NCI-H1930 (cell line): ENCODE measurements around the gene EXTL1.

Source experiments
- DNase-seq, 2 experiments: peaks; one replicate each; lab custom pipeline; 2025; lab: John Stamatoyannopoulos, UW

The EXTL1 gene

GRCh38 chr1:26041978-26042377, 20.4 kb downstream of the EXTL1 start:
- no peak for DNase-seq

DNA sequence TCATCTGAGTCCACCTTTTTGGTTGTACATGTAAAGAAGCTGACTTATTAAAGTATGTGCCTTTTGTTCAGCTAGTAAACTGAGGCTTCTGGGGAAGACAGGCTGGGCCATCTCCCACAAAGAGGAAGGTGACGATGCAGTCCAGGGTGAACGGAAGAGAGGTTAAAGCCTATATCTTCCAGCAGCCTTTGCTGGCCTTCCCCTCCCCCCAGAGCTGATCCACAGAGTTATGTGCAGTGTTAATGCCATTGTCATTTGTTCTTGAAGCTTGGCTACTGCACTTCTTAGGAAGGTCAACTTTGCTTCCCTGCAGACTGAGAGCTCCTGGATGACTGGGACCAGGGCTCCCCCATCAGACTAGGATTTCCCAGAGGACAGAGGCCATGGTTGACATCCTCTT, 22.2 kb downstream of the EXTL1 start:
- no peak for DNase-seq

DNA sequence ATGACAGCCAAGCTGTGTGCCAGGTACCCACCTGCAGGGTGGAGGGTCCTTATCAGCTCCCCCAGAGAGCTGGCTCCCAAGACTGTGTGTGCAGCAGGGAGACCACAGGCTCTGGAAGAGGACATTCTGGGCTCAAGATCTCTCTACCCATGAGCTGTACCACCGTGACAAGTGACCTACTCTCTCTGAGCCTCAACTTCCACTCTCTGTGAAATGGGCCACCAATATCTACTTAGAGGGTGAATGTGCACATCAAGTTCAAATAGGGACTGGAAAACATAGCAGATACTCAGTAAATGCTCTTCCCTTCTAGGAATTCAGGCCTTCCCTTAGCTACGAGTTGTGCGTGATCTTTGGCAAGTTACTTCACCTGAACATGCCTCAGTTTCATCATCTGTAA, 22.8 kb downstream of the EXTL1 start:
- DNase-seq = no peak

DNA sequence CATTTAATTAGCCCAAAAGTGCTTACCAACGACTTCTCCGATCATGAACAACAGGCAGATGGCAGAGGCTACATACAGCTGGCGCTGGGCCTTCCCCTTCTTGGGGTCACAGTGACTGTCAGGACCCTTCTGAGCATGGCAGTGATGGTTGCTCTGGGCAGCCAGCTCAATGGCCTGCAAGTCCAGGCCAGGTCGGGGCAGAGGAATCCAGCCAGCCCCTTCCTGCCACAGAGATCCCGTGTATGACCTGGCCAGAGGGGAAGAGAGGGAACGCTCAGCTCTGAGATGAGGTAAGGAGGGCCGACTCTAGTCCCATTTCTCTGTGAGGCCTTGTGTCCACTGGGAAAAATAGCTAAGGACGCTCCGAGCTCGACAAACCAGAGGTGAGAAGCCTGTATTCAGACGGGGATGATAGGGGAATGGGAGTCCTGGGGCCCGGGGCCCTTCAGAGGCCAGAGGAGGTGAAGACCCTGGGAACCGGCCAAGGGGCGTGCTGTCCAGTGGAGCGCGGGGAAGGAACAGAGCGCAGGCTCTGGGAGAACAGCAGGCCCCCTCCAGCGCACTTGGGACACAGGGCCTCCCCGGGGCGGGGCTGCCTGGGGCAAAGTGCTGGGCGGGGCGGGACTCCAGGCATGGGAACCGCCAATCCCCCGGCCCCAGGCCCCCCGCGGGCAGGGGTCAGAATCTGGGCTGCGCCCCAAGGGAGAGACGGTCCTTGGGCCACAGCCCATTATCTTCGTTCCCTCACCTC, 23.6 kb downstream of the EXTL1 start:
- DNase-seq = no peak

DNA sequence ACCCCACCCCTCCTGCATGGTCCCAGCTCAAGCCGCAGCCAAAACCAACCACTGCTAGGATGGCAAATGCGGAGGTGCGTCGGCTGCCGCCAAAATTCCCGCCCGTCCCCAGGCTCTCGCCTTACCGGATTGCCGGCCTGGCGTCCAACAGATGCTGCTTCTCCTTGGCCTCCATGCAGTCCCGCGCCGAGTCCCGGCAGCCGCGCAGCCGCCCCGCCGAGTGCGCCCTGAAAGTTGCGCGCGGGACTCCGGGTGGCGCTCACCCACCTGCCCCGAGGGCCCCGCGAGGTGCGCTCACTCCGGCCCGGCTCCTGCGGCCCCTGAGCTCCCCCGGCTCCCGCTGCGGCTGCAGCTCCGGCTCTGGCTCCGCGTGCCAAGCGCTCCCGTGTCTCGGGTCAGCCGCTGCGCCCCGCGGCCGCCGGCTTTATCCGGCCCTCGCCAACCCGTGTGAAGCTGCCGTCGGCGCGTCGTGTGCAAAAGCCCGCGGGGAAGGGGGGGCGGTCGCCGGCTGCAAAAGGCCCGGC, 24.2 kb downstream of the EXTL1 start, which contains the start of gene SLC30A2:
Gene SLC30A2 (minus strand): TSS at position 397 of the 524 bp plus-strand sequence. CDS start 222 bp downstream, at position 175.
- no peak for DNase-seq

GRCh38 chr1:26046246-26047095, 24.9 kb downstream of the EXTL1 start:
- no peak for DNase-seq

DNA sequence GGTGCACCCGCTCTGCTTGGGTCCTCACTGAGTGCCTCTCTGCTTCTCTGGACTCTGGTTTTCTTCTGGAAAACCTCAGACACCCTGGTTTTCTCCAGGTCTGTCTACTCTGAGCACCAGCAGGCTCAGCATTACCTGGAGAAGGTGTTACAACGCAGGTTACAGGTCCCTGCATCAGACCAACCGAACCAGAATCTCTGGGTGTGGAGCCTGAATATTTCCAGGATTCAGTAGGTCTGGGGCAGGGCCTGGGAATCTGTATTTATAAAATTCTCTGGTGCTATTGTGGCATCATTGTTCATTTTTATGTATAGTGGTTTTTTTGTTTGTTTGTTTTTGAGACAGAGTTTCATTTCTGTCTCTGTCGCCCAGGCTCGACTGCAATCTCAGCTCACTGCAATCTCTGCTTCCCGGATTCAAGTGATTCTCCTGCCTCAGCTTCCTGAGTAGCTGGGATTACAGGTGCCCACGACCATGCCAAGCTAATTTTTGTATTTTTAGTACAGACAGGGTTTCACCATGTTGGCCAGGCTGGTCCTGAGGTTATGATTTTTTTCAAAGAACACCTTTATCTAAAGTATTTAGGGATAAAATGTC, 25.8 kb downstream of the EXTL1 start:
- no peak for DNase-seq

GRCh38 chr1:26049531-26050247, 28.1 kb downstream of the EXTL1 start:
- no peak for DNase-seq

DNA sequence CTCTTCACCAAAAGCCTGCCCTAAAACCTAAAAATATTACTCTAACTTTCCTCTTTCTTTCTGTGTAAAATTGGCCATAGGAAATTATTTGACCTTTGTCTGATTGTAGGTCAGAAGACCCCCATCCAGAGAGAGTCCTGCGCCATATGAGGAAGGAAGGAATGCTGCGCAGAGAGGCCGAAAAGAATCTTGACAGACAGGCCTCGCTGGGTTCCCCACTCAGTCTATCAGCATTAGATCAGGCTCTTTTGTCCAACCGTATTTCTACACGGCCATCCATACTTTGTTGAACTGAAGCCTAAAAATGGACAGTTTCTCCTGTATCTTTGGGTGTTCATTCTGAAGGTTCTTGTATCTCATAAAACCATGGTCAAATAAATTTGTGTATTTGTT, 28.7 kb downstream of the EXTL1 start:
- no peak for DNase-seq

- no peak for DNase-seq
Observed at GRCh38 chr1:26053718-26054560, 32.4 kb downstream of the EXTL1 start.

- no peak for DNase-seq
Observed at GRCh38 chr1:26055041-26055440, 33.5 kb downstream of the EXTL1 start.

DNA sequence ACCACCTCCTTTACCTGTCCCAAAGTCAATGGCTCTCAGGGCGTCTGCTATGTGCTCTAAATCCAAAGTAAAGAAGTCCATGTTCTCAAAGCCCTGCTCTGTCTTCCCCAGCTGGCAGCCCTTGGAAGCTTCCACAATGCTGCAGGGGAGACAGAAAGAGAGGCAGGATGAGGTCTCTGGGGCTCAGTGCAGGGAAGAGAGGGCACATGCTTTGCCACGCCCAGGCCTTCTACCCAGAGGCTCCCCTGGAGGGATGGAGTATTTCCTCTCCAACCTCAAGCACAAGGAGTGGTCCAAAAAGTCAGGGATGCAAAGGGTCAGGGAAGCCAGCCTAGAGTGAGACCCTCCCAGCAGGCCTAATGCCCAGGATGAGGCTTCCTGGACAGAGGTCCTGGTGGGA, 35.6 kb downstream of the EXTL1 start:
- DNase-seq = no peak

GRCh38 chr1:26058052-26058595, 36.5 kb downstream of the EXTL1 start:
- no peak for DNase-seq

GRCh38 chr1:26059906-26060305, 38.3 kb downstream of the EXTL1 start:
- DNase-seq = no peak

DNA sequence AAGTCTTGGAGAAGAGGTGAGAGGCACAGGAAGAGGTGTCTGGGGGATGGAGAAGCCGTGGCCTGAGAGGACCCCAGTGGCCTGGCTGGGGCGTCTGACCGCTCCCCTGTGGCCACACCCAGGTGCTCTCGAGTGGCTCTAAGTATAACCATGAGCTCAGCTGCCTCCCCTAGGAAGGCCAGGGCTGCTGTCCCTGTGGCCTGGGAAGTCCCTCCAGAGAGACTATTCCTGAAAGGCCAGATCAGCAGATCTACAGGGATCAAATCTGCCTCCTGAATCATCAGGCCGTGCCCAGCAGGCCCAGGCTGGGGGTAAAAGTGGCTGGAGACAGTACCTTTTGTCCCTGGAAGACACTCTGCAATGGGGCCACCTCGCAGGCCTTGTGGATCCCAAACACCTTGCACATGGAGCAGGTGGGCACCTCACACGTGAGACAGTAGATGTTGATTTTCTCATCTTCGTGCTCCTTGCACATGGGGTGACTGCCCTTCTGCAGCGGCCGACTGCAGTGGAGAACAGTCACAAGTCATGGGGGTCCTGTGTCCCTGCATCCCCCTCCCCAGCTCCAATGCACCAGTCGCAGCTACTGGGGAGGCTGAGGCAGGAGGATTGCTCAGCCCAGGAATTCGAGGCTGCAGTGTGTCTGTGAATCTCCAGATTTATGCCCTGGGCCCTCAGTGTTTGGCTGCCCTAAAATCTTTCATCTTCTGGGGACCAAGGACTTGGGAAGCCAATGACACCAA, 39.4 kb downstream of the EXTL1 start:
- no peak for DNase-seq

DNA sequence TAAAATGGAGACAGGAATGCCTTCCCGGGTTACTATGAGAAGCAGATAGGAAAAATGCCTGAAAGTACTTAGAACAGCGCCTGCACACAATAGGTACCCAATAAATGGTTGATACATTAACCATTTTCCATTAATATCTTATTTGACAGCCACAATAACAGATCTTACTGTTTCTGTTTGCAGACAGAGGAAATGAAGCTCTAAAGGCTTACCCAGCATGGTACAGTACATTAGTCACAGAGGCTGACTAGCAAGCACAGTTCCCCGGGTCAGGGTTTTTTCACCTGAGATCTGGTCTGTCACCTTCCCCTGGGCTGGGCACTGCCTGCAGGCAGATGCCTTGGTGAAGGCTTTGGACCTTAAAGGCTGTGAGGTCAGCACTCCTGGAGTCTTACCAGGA, 43.0 kb downstream of the EXTL1 start:
- DNase-seq = no peak

DNA sequence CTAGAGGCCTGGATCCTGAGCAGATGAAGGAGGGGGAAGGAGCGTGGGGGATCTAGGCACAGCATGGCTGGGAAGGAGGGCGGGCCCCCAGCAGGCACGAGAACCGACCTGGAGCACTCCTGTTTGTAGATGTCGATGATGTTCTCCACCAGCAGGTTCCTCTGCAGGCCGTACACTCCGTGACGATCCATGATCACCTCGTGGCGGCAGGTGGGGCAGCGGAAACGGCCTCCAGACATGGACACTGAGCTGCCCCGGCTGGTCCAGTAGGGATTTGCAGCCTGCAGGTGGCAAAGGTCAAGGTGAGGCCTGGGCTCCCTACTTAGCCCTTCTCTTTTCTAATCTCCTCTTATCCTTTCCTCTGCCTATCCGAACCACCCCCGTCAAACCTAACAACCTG, 44.6 kb downstream of the EXTL1 start:
- no peak for DNase-seq

DNA sequence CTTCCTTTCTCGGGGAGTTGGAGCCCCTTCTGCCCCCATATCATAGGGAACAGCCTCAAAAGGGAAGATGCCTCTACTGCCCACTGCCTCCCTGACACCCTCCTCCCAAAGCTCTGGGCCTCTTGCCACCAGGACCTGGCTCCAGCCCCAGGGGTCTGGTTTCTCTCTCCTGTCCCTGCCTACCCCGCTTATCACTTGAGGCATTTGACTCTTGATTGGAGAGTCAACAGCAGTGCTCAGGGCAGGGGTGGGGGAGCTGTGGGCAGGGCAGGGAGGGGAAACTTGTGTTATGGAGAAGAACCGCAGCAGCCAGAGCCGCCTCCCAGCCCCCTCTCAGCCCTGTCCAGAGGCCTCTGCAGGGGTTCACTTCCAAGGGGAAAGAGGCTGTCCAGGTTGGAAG, 45.3 kb downstream of the EXTL1 start:
- DNase-seq = no peak

DNA sequence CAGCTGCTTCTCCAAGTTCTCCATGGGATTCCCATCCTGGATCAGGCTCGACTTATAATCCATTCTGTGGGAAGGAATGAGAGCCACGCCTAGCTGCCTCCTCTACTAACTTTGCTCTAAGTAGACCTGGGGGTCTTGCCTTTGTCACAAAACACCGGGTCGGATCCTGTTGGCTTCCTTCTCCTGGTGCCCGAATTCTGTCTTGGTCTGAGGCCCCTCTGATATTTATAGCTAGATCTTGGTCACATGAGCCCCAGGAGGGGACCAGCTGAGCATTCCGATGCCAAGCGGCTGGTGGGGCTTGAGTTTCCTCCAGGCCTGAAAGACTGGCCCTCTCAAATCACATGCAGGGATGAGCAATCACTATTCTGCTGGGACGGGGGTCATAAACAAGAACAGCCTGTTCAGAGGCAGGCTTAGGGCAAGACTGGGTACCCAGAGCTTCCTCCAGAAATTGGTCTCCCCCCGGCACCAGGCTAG, 45.9 kb downstream of the EXTL1 start, which contains the start of gene TRIM63:
Gene TRIM63 (minus strand): TSS at position 199 of the 480 bp plus-strand sequence. CDS start 136 bp downstream, at position 63.
- DNase-seq = no peak

DNA sequence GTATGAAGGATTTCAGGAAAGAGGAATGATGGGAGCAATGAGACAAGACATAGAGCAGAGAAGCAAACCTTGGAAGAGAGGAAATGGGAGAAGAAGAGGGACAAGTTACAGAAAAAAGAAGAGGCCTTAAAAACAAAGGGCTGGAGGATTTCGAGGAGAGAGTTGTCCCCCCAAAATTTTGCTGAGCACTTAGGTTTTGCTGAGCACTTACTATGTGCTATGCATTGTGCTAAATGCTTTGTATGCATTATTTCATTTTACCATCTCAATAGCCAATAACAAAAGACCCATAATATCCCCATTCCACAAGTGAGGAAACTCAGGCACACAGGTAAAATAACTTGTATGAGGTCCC, 48.3 kb downstream of the EXTL1 start:
- DNase-seq = no peak
